Activated naive CD4-positive, alpha-beta T cell treated with anti-CD3 and anti-CD28 coated beads, Interleukin-2, amount 50 U/mL, for 72 hours (primary cell): ENCODE results near the gene VIL1. TPM values are rescaled to one million over a fixed set of nuclear protein-coding genes. Genes with fewer than 3 reads are reported as not detected.

ENCODE experiments used
- ATAC-seq, 2 donors: fragments of 150-1000 bp; cut with Tn5 transposase; 2 replicates each; pipeline ENCODE4 v1.10.0; 2021; ENCODE audit warnings: mild to moderate bottlenecking in 2 of 2, moderate library complexity in 2 of 2
- DNase-seq, 2 donors: peaks; one replicate each; pipeline ENCODE4 v3.0.0; 2021 to 2022; ENCODE audit warnings: low spot score in 2 of 2
- H3K27ac Mint-ChIP-seq, 2 donors: one replicate each; pipeline ENCODE4 v1.8.0; 2022; ENCODE audit warnings: mild to moderate bottlenecking in 2 of 2, mixed read lengths in 2 of 2
- H3K36me3 Mint-ChIP-seq, 2 donors: one replicate each; pipeline ENCODE4 v1.8.0; 2022; ENCODE audit warnings: mixed read lengths in 2 of 2
- H3K9me3 Mint-ChIP-seq, 2 donors: one replicate each; pipeline ENCODE4 v1.8.0; 2022; ENCODE audit warnings: mixed read lengths in 2 of 2
- total RNA-seq, 2 donors: library from RNA; stranded (reverse); gene quantifications; one replicate each; pipeline ENCODE4 v1.2.3, GENCODE V29; 2022

VIL1 gene
- total RNA-seq = not detected

DNA sequence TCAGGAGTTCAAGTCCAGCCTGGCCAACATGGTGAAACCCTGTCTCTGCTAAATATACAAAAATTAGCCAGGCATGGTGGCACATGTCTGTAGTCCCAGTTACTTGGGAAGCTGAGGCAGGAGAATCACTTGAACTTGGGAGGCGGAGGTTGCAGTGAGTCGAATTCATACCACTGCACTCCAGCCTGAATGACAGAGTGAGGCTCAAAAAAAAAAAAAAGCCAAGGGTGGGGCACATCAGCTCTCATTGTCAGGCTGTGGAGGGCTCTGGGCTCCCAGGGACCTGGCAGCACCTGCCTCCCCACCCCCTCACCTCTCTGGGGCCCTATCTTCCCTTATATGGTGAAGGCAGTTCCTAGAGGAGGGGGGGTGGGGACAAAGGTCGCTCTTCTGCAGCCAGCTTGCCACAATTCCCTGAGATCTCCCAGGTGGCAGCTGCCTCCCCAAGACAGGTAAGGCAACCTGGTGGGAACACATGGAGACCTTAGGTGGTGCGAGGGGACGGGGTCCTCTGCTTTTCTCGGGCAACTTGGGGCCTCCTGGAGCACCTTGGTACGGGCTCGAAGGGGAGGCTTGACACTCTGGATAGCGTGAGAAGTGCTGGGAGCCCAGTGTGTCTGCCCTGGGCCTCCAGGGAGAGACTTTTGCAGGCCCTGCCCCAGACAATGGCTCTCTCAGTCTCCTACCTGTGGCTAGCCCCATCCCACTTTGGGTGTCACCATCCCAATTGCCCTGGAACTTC, at the start of gene VIL1:
Gene VIL1, plus strand, starts transcription at position 407 of the 742 bp plus-strand sequence. CDS start 4,656 bp downstream, outside the sequence.
- ATAC-seq = no peak
- no peaks in the 10 kb centered on the region for H3K36me3 Mint-ChIP-seq
- no peaks in the 10 kb centered on the region for H3K9me3 Mint-ChIP-seq
- no peak within 1 kb of the TSS for H3K27ac Mint-ChIP-seq
- no peak for DNase-seq

DNA sequence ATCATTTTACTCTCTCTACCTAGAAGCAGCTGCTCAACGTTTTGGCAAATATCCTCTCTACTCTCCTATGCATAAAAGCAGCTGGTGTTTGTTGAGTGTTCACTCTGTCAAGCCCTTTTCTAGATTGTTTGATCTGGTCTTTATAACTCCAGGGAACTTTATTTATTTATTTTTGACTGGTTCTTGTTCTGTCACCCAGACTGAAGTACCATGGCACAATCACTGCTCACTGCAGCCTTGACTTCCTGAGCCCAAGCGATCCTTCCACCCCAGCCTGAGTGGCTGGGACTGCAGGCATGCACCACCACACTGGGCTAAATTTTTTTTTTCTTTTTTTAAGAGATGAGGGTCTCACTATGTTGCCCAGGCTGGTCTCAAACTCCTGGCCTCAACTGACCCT, 49.6 kb upstream of the VIL1 start:
- DNase-seq = no peak
- Mint-ChIP-seq H3K27ac (no peak overlapping the region), H3K36me3 (no peaks in the 10 kb centered on the region), H3K9me3 (no peaks in the 10 kb centered on the region)
- ATAC-seq = no peak

DNA sequence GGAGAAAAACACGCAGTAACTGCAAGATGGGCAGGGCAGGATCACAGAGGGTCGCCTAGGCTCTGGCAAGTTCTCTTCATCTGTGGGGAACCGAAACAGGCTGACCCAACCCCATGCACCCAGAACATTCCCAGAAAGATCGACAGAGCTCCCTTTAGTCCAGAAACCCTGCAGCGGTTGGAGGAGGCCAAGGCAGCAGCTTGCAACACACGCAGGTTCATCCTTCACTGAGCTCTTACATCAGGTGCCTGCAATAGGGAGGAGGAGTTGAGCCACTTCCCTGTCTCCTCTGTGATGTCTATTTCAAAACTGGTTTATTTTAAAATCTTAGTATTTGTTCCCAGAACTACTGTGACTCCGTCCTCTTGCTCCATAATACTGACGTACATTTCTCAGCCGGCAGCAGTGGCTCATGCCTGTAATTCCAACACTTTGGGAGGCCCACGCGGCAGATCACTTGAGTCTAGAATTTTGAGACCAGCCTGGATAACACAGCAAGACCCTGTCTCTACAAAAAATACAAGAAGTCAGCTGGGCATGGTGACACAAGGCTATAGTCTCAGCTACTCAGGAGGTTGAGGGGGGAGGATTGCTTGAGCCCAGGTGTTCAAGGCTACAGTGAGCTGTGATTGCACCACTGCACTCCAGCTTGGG, 48.4 kb upstream of the VIL1 start:
- DNase-seq (no peak), ATAC-seq (no peak)
- no peak overlapping the region for H3K27ac Mint-ChIP-seq
- no peaks in the 10 kb centered on the region for H3K36me3 Mint-ChIP-seq
- no peaks in the 10 kb centered on the region for H3K9me3 Mint-ChIP-seq

DNA sequence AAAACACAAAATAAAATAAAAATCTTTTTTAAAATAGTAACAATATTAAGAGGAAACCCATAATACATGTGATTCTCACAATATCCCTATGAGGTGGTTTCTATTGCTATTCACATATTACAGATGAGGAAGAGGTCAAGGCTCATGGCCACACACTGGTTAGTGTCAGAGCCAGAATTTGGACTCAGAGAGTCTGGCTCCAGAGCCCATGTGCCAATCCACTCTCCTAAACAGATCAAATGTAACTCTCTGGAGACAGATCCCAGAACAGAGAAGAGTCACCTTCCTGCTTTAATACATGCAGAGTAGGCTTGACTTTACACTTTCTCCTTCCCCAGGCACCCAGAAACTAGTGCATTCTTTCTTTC, 47.0 kb upstream of the VIL1 start:
- Mint-ChIP-seq H3K9me3 (no peaks in the 10 kb centered on the region), H3K27ac (no peak overlapping the region), H3K36me3 (no peaks in the 10 kb centered on the region)
- DNase-seq (no peak), ATAC-seq (no peak)

DNA sequence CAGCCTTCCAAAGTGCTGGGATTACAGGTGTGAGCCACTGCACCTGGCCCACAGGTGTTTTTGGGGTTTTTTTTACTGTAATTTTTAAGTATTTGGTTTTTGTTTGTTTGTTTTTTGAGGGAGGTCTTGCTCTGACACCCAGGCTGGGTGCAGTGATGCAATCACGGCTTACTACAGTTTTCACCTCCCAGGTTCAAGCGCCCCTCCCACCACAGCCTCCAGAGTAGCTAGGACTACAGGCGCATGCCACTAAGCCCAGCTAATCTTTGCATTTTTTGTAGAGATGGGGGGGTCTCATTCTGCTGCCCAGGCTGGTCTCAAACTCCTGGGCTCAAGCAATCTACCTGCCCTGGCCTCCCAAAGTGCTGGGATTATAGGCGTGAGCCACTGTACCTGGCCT, 44.1 kb upstream of the VIL1 start:
- Mint-ChIP-seq H3K36me3 (no peaks in the 10 kb centered on the region), H3K27ac (no peak overlapping the region), H3K9me3 (no peaks in the 10 kb centered on the region)
- ATAC-seq (no peak), DNase-seq (no peak)

DNA sequence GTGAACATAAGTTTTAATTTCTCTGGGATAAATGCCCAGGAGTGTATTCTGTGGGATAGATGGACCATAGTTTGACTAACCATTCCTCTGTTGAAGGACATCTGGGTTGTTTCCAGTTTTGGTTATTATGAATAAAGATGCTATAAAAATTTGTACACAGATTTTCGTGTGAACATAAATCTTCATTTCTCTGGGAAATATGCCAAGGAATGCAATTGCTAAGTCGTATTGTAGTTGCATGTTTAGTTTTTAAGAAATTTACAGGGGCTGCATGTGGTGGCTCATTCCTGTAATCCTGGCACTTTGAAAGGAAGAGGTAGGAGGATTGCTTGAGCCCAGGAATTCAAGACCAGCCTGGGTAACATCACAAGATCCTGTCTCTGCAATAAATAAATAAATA, 43.7 kb upstream of the VIL1 start:
- H3K36me3 Mint-ChIP-seq = no peaks in the 10 kb centered on the region
- ATAC-seq (no peak), DNase-seq (no peak)
- H3K27ac Mint-ChIP-seq = no peak overlapping the region
- H3K9me3 Mint-ChIP-seq = no peaks in the 10 kb centered on the region

DNA sequence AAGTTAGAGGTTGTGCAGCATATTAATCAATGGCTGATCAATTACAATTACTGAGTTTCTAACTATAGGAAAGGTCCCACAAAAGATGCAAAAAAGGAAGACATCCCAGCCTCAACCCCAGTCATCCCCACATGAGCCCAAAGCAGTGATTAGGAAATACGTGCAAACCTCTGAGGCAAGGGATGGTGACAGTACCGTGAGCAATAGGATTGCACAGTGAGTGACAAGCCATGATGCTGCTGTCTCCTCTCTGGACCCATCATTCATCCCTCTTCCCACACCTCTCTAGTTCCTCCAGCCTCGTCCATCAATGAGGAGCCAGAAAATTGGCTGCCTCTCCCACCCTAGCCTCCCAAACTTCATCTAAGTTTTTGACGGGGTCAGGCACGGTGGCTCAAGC, 40.9 kb upstream of the VIL1 start:
- no peak for ATAC-seq

DNA sequence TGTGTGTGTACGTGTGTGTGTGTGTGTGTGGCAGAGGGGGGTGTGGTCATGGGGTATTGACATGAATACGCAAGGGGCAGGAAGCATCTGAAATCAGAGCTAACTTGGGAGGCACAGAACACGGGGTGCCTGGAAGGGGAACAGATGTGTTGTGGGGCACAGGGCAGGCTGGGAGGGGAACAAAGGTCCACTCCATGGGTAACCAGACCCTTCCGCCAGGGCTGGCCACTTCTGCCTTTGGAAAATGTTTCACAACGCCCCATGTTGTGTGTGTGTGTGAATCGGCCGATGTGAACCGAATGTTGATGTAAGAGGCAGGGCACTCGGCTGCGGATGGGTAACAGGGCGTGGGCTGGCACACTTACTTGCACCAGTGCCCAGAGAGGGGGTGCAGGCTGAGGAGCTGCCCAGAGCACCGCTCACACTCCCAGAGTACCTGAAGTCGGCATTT, 37.0 kb upstream of the VIL1 start, which contains the start of gene SLC11A1:
Gene SLC11A1, plus strand, starts transcription at position 358 of the 451 bp plus-strand sequence. CDS start 96 bp downstream, outside the sequence.
- DNase-seq (no peak), ATAC-seq (no peak)
- Mint-ChIP-seq H3K36me3 (no peaks in the 10 kb centered on the region), H3K27ac (peak within 1 kb of the TSS in 1 of 2 donors; percentile 44), H3K9me3 (no peaks in the 10 kb centered on the region)

More for the DNA sequence above, 40.9 kb upstream of the VIL1 start:
- no peaks in the 10 kb centered on the region for H3K9me3 Mint-ChIP-seq
- no peak for DNase-seq
- no peak overlapping the region for H3K27ac Mint-ChIP-seq
- no peaks in the 10 kb centered on the region for H3K36me3 Mint-ChIP-seq

DNA sequence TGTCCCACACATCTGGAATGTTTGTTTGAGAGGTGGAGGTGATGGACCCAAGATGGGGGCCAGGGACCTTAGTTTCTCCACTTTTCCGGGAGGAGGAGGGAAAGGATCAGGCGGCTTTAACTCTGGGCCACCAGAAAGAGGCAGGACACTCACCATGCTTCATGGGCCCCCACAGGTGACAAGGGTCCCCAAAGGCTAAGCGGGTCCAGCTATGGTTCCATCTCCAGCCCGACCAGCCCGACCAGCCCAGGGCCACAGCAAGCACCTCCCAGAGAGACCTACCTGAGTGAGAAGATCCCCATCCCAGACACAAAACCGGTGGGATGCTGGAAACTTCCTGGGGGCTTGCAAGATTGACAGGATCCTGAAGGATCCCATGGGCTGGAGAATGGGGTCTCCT, 36.1 kb upstream of the VIL1 start:
- ATAC-seq (no peak), DNase-seq (no peak)
- Mint-ChIP-seq H3K9me3 (no peaks in the 10 kb centered on the region), H3K36me3 (no peaks in the 10 kb centered on the region), H3K27ac (no peak overlapping the region)

DNA sequence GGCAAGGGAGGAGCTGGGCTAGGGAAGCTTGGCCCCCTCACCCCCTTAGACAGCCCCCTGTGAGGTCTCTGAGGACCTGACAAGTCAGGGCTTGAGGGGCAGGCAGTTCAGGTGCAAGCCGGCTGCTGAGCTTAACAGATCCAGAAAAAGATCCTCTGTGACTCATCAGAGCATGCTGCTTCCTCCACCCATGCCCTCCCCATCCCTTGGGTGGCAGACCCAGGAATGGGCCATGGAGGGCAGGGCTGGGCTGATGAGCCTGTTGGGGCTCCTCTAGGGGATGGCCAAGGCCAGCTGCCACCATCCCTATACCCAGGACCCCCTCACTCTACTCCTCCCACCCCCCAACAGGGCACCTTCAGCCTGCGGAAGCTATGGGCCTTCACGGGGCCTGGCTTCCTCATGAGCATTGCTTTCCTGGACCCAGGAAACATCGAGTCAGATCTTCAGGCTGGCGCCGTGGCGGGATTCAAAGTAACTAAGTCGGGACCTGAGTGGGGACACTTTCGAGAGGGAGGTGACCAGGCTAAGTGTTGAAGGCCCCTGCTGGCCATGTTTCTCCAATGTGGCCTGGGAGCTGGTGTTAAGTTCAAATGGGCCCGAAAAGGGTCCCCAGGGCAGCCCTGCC, 34.9 kb upstream of the VIL1 start:
- Mint-ChIP-seq H3K27ac (no peak overlapping the region), H3K9me3 (no peaks in the 10 kb centered on the region), H3K36me3 (no peaks in the 10 kb centered on the region)
- DNase-seq (no peak), ATAC-seq (no peak)

DNA sequence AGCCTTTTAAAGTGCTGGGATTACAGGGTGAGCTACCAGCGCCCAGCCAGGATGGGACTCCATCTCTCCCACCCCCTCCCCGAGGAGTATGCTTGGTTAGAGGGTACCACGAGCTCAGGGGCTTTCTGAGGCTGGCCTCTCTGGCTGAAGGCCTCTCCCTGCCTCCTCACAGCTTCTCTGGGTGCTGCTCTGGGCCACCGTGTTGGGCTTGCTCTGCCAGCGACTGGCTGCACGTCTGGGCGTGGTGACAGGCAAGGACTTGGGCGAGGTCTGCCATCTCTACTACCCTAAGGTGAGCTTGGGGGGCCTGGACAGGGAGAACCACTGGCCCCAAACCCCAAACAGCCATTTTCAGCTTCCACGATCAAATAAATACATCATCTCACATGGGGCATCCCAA, 33.9 kb upstream of the VIL1 start:
- ATAC-seq (no peak), DNase-seq (no peak)
- Mint-ChIP-seq H3K9me3 (no peaks in the 10 kb centered on the region), H3K27ac (no peak overlapping the region), H3K36me3 (no peaks in the 10 kb centered on the region)

DNA sequence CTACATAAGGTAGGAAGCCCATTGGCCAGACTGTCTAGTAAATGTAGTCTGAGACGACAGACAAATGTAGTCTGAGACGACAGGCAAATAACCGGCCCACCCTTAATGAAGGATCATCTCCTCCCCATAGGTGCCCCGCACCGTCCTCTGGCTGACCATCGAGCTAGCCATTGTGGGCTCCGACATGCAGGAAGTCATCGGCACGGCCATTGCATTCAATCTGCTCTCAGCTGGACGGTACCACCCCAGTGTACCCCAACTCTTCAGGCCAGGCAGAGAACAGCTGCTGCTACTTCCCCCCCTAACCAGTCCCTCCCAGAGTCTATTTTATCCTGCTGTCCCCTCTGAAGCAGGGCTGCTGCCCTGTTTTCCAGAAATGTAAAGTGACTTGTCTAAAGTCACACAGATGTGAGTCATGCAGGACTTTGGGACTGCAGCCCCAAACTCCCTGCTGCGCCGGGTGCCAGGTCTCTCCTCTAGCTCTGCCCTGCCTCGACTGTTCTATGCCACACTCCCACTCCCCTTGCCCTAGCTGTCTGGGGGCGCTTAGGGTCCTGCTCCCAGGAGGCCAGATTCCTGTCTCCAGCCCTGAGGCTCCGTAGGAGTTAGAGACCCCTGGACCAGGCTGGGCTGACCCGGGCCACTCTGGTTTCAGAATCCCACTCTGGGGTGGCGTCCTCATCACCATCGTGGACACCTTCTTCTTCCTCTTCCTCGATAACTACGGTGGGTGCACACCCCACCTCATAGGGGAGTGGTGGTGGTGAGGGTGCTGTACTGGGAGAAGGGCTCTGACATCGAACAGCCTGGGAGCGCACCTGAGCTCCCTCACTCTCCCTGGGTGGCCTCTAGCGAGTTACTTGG, 32.2 kb upstream of the VIL1 start:
- ATAC-seq = peak in 1 of 2 donors; percentile 28
- Mint-ChIP-seq H3K36me3 (no peaks in the 10 kb centered on the region), H3K27ac (no peak overlapping the region), H3K9me3 (no peaks in the 10 kb centered on the region)
- DNase-seq = no peak

DNA sequence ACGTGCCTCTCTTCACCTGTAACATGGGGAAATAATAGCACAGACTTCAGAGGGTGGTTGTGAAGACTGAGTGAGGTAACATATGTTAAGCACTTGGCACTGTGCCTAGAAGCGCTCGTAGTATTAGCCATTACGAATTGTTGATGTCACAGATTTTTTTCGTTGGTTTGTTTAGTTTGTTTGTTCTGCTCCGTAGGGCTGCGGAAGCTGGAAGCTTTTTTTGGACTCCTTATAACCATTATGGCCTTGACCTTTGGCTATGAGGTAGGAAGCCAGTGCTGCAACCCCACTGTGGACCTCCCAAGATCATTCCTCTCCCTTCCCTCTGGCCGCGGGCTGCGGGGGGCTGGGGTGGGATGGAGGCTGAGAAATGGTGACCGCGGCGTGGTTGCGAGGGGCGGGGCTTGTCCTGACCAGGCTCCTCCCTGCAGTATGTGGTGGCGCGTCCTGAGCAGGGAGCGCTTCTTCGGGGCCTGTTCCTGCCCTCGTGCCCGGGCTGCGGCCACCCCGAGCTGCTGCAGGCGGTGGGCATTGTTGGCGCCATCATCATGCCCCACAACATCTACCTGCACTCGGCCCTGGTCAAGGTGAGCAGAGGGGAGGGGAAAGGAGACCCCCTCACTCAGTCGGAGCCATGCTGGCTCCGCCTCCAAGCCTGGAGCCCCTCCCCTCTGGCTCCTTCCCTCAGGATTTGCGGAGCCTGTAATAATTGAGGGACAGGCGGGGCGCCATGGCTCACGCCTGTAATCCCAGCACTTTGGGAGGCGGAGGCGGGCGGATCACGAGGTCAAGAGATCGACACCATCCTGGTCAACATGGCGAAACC, 31.3 kb upstream of the VIL1 start:
- no peaks in the 10 kb centered on the region for H3K9me3 Mint-ChIP-seq
- DNase-seq (no peak), ATAC-seq (peak in 1 of 2 donors; percentile 48)
- H3K27ac Mint-ChIP-seq = no peak overlapping the region
- H3K36me3 Mint-ChIP-seq = no peaks in the 10 kb centered on the region

DNA sequence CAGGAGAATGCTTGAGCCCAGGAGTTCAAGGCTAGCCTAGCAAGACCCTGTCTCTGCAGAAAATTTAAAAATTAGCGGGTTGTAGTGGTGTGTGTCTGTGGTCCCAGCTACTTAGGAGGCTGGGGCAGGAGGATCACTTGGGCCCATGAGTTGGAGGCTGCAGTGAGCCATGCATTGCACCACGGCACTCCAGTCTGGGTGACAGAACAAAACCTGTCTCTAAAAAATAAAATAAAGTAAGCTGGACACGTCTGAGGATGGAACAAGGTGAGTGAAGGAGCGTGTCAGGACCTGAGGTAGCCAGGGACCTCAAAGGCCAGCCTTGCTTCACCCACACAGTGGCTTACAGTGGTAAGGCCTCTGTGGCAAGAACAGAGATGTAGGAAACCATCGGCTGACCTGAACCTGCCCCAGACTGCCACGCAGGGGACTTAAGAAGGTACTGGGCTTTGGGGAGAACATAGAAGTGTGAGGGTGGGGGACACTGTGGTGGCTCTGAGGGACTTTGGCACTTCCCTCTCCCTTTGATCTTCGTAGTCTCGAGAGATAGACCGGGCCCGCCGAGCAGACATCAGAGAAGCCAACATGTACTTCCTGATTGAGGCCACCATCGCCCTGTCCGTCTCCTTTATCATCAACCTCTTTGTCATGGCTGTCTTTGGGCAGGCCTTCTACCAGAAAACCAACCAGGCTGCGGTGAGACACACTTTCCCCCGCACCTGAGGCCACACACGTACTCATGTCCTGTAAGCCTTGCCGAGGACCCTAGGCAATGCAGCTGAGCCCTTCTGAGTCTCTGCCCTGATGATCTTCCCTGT, 29.4 kb upstream of the VIL1 start:
- Mint-ChIP-seq H3K27ac (no peak overlapping the region), H3K36me3 (no peaks in the 10 kb centered on the region), H3K9me3 (no peaks in the 10 kb centered on the region)
- DNase-seq = no peak
- ATAC-seq = no peak

DNA sequence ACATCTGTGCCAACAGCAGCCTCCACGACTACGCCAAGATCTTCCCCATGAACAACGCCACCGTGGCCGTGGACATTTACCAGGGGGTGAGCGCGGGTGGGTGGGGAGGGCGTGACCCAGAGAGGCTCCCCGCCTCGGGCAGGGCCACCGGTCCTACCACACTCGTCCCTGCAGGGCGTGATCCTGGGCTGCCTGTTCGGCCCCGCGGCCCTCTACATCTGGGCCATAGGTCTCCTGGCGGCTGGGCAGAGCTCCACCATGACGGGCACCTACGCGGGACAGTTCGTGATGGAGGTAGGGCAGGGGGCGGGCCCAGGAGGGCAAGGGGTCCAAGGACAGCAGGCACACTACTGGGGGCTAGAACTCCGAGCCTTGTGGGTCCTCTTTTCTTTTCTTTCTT, 27.7 kb upstream of the VIL1 start:
- H3K36me3 Mint-ChIP-seq = no peaks in the 10 kb centered on the region
- ATAC-seq = no peak
- no peaks in the 10 kb centered on the region for H3K9me3 Mint-ChIP-seq

More for the DNA sequence above, 27.7 kb upstream of the VIL1 start:
- no peak for DNase-seq
- H3K27ac Mint-ChIP-seq = no peak overlapping the region
